Measurements from ENCODE around the gene FN3K.

- TF ChIP-seq CTCF (IDR thresholded peaks at IDR 0.05; ENCODE audit: control extremely low read depth in 1 of 3, insufficient read depth in 1 of 3, low read depth in 1 of 3, low read length in 3 of 3) (no peak), TAF1 (IDR thresholded peaks at IDR 0.05; ENCODE audit: low read depth, low read length) (no peak), POLR2A (IDR thresholded peaks at IDR 0.05; ENCODE audit: control extremely low read depth in 1 of 2, low read depth in 2 of 2, low read length in 2 of 2) (no peak), POLR2AphosphoS5 (IDR thresholded peaks at IDR 0.05; ENCODE audit: low read depth, low read length) (no peak), ZNF274 (IDR thresholded peaks at IDR 0.05; ENCODE audit: borderline replicate concordance, extremely low read depth, low read length) (no peak)
These were observed 32.2 kb upstream of the FN3K start for GRCh38 chr17:82703036-82703745.

All from H1 (cell line).